Measurements from ENCODE around the gene CLIC4.

GRCh38 chr1:24830680-24831272 is 85.5 kb downstream of the CLIC4 start:
- TF ChIP-seq, protein P1, sequence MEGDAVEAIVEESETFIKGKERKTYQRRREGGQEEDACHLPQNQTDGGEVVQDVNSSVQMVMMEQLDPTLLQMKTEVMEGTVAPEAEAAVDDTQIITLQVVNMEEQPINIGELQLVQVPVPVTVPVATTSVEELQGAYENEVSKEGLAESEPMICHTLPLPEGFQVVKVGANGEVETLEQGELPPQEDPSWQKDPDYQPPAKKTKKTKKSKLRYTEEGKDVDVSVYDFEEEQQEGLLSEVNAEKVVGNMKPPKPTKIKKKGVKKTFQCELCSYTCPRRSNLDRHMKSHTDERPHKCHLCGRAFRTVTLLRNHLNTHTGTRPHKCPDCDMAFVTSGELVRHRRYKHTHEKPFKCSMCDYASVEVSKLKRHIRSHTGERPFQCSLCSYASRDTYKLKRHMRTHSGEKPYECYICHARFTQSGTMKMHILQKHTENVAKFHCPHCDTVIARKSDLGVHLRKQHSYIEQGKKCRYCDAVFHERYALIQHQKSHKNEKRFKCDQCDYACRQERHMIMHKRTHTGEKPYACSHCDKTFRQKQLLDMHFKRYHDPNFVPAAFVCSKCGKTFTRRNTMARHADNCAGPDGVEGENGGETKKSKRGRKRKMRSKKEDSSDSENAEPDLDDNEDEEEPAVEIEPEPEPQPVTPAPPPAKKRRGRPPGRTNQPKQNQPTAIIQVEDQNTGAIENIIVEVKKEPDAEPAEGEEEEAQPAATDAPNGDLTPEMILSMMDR (IDR thresholded peaks at IDR 0.05) = peak; percentile 66 to 88 (median 80)
- no peak for TF ChIP-seq POLR2A (IDR thresholded peaks at IDR 0.05)
